Measurements from ENCODE around the gene SLC22A13. TPM values are rescaled to one million over a fixed set of nuclear protein-coding genes. Genes with fewer than 3 reads are reported as not detected.
"Not testable (repeated sequence)": the region's sequence is repeated elsewhere in the genome, so short reads cannot be mapped to it uniquely, and the experiment has no call there.

The SLC22A13 gene, protein sequence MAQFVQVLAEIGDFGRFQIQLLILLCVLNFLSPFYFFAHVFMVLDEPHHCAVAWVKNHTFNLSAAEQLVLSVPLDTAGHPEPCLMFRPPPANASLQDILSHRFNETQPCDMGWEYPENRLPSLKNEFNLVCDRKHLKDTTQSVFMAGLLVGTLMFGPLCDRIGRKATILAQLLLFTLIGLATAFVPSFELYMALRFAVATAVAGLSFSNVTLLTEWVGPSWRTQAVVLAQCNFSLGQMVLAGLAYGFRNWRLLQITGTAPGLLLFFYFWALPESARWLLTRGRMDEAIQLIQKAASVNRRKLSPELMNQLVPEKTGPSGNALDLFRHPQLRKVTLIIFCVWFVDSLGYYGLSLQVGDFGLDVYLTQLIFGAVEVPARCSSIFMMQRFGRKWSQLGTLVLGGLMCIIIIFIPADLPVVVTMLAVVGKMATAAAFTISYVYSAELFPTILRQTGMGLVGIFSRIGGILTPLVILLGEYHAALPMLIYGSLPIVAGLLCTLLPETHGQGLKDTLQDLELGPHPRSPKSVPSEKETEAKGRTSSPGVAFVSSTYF
- 0.94 TPM for total RNA-seq

DNA sequence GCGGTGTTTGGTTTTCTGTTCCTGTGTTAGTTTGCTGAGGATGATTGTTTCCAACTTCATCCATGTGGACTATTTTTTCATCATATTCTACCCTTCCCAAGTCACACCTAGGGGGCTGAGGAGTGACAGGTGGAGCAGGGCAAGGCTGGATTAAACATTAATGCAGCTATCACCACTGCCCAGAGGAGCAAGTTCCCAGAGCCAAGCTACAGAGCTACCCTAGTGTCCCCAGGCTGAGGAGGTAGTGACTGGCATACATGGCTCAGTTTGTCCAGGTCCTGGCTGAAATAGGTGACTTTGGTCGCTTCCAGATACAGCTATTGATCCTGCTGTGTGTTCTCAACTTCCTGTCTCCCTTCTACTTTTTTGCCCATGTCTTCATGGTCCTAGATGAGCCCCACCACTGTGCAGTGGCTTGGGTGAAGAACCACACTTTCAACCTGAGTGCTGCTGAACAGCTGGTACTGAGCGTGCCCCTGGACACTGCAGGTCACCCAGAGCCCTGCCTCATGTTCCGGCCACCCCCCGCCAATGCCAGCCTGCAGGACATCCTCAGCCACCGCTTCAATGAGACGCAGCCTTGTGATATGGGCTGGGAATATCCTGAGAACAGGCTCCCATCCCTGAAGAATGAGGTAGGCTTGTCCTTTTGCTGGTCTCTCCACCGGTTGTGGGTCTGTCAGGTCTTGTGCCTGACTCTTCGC, at the start of gene SLC22A13:
SLC22A13 (plus strand) TSS at position 209 of the 704 bp plus-strand sequence; CDS start at position 258, 49 bp downstream.
- DNase-seq = no peak

DNA sequence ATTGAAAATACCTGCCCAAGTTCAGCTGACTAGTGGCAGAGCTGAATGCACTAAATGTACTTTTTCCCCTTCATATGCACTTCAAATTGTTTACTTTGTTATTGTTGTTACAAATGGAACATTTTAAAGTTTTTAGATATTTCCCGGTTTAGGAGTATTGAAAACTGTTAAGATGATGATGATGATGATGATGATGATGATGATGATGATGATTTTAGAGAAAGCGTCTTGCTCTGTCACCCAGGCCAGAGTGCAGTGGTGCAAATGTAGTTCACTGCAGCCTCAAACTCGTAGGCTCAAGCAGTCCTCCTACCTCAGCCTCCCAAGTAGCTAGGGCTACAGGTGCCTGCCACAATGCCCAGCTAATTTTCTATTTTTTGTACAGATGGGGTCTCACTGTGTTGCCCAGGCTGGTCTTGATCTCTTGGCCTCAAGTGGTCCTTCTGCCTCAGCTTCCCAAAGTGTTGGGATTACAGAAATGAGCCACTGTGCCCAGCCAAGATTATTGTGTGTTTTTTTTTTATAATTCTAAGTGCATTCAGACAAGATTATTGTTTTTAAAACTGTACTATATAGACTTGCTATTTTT, 45.9 kb upstream of the SLC22A13 start:
- DNase-seq = no peak

DNA sequence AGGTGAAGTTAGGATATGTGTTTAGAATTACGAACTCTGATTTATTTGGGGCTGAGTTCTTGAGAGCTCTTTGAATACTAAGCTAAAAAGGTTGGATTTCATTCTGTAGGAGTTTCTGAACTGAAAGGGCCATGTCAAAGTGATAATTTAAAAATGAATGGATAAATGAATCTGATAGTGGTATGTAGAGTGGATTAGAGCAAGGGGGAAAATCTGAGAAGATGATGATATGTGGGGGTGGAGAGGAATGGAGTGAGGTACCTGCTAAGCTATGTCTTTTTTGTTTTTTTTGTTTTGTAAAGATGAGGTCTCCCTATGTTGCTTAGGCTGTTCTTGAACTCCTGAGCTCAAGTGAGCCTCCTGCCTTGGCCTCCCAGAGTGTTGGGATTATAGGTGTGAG, 44.6 kb upstream of the SLC22A13 start:
- no peak for DNase-seq

DNA sequence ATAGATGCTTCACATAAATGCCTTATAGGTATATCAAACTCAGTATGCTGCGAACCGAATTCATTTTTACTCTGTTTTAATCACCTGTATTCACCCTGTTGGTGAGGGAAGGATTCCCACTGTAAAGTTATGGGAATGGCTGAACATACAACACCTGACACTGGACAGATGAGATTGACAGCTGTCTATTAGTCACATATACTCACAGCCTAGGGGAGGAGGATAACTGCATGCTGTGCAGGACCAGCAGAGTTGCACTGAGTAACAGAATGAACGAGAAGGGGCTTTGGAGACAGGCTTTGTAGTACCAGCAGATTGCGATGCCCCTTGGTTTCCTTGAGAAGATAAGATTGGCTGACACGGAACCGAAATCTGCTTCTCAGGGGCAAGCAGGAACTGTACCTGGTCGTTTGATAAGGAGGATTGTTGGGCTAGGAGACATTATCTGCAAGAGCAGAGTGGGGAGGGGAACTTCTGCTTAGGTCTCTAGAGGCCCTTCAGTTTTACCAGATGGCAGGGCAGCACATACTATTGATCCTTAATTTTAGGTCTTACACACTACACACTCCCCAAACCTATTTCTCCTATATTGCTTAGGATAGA, 43.5 kb upstream of the SLC22A13 start:
- no peak for DNase-seq

DNA sequence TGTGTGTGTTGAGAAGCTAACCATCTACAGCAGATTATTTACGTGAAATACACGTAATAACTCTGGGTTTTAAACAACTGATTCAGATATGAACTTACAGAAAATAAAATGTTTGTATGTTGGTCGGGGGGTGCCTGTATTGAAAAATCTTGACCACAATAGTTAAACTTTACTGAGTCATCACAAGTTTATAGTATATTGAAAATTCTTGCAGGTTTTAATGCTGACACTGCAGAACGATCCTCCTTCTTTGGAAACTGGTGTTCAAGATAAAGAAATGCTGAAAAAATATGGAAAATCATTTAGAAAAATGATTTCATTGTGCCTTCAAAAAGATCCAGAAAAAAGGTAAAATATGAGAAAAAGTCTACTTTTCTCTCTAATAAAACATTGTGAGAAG, 41.3 kb upstream of the SLC22A13 start:
- DNase-seq = no peak

DNA sequence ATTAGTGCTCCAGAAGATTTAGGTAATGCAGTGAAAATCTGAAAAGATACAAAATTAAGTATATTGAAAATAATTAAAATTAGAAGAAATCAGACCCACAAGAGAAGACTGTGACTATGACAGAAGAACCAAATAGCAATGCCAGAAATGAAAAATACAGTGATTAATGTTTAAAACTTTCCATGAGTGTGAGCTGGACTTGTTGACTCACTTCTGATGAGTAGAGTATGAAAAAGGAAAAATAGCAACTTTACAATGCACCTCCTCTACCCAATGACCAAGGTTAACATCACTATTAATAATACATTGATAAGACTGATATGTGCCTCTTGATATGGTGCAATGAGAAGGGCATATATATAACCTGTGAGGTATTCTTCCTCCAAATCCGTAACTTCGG, 39.3 kb upstream of the SLC22A13 start:
- DNase-seq = no peak

DNA sequence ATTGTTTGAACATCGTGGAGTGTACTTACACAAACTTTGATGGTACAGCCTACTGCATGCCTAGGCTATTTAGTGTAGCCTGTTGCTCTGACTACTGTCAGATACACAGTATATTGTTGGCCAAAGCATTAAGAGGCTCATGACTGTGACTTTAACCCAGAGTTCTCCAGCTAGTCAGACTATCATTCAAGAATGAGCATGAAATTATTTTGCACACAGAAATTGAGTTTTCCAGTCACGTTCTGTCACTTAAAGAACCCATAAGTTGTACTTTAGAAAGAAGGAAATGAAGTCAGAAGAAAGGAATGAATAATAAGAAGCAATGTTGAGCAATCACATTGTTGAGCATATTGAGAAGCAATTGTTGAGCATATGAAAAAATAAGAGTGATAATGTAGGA, 37.6 kb upstream of the SLC22A13 start:
- no peak for DNase-seq

DNA sequence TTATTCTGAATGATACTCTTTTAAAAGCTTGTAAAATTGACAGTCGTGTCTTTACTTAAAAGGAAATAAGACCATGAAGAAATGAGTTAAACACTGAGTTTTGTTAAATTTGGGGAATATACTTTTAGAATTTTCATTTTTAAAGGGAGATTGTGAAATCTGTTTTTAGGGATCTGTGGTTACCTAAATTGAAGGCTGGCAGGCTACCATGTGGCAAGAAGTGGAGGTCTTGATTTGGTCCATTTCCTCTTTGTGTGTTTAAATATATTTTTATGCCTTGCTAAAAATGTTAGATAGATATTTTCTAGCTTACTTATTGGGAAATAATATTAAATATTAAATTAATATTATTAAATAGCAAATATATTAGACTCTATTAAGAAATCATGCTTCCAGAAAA, 36.6 kb upstream of the SLC22A13 start:
- DNase-seq = no peak

DNA sequence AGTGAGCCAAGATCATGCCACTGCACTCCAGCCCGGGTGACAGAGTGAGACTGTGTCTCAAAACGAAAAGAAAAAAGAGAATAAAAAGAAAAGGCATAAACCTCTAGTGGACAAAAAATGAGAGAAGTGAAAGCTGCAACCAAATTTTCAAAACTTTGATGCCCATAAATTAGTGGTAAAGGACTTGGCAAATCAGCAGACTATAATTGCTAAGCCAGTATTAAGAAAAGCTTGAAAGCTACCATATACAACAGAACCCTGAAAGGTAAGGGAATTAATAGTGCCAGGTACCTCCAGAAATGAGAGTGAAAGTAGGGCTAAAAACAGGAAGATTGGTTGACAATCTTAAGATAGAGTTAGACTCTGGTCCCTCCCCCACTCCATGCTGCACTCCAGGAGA, 32.9 kb upstream of the SLC22A13 start:
- no peak for DNase-seq

DNA sequence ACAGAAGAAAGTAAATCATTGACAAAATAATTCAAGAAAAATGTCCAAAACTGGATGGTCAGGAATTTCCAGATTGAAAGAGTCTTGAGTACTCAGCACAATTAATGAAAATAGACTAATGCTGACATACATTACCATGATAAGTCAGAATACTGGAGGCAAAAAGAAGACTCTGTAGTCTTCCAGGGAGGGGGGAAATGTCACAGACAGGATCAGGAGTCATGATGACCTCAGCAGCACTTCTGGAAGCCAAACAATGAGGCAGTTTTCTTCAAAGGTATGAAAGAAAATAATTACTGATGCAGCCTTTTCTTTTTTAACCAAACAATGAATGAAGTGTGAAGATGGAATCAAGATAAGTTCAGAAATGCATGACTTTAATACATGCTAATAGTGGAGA, 30.1 kb upstream of the SLC22A13 start:
- no peak for DNase-seq

DNA sequence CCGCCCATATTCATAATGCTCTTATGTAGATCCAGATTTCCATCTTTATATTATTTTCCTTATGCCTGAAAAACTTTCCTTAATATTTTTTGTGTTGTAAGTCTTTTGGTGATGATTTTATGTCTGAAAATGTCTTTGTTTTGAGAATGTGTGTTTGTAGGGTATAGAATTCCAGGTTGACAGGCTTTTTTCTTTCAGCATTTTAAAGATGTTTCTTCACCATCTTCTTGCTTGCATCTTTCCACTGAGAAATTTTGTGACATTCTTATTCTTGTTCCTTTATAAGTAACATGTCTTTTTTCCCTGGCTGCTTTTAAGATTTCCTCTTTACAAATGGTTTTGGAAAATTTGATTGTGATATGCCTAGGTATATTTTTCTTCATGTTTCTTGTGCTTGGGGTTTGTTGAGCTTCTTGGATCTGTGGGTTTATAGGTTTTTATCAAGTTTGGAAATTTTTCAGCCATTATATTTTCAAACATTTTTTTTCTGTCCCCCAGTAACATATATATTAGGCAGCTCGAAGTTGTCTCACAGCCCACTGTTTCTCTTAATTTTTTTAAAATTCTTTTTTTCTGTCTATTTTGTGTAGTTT, 27.1 kb upstream of the SLC22A13 start:
- DNase-seq = no peak

DNA sequence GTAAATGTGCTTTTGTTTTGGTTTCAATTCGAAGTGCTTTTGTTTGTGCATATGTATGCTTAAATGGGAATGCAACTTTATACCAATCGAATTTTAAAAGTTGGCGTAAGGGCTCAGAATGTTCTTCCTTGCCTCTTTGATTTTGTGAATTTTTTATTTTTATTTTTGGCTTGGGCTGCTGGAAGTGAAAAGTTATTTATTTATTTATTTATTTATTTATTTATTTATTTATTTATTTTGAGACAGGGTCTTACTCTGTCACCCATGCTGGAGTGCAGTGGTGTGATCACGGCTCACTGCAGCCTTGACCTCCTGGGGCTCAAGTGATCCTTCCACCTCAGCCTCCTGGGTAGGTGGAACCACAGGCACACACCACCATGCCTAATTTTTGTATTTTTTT, 22.8 kb upstream of the SLC22A13 start:
- DNase-seq = not testable (repeated sequence)

DNA sequence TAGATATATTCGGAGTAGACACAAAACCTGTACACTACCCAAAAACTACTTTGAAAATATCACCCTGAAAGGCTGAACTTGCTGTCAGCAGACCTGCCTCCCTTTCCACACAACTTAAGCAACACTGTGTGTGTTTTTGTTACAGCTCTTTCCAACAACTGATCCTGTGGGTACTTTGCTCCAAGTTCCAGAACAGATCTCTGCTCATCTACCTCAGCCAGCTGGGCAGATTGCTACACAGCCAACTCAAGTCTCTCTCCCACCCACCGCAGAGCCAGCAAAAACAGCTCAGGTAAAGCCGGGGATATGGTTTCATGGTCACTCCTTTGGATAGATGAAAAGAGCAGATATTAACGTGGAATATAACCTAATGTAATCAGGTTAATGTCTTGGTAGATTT, 19.7 kb upstream of the SLC22A13 start:
- DNase-seq = no peak

DNA sequence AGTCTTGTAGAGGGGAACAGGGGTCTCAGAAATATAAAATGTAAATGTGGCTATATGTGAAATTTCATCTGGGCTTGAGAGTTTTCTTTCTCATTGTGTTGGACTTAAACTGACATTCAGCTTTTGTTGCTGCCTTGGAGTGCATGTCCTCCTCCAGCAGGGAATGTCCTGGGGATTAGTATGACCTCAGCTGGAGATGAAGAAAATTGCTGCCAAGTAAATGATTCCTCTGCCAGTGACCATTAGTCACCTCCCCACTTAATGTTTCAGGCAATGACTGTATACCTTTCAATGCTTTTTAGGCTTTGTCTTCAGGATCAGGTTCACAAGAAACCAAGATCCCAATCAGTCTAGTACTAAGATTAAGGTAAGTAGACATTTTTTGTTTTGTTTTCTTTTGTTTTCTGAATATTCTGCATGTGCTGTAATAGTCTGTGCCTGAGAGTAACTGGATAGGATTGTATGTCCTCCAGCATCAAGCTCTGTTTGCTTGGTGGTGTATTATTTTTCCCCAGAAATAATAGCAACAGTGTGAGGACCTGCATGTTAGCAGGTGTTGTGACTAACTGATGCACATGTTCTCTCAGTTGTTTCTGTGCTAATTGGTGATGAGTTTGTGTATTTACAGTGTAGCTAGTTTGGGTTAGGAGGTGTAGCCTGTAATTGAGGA, 18.1 kb upstream of the SLC22A13 start:
- no peak for DNase-seq

DNA sequence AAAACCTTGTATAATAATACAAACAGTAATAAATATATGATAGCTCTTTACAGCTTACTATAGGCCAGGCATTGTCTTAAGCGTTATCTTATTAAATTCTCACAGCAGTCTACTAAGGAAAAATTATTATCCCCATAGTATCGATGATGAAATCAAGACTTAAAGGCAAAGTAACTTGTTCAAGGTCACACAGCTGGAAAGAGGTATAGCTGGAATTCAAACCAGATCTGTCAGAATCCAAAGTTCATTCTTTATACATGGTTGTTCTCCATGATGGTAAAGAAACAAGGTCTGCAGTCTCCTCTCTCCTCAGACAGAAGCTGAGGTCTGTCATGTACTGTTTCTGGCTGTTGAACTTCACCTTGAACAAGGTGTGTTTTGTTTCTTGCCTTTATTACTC, 15.4 kb upstream of the SLC22A13 start:
- DNase-seq = no peak

DNA sequence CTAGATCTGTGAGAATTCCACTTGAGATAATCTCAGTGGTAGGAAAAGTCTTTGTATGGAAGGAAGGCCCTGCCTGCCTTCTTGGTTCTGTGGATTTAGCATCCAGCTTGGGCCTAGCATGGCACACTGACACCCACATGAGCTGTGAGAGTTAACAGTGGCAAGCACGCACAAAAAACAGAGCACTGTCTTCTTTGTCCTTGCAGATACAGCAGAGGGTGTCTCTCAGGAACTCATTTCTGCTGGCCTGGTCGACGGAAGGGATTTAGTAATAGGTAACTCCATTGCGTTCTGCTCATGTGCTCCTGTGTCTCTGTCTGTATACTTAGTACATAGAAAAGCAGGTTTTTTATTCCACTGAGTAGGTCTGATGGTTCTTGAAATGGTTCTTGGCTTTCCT, 14.4 kb upstream of the SLC22A13 start:
- no peak for DNase-seq

DNA sequence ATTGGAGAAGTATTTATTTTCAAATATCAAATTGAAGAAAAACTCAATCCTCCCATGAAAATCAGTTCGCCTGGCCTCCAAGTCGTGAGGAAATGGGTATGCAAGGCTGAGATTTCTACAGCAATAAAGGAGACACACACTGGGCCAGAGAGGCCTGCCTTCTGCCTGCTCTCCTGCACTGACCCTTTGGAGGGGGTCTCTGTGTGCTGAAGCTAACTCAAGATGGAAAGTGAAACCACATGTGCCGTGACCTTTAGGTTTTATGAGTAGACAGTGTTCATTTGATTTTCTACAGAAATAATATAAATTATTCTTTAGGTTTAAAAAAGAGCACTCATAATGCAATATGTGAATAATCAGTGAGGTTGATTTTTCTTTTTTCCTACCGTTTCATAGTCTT, 11.9 kb upstream of the SLC22A13 start:
- no peak for DNase-seq

DNA sequence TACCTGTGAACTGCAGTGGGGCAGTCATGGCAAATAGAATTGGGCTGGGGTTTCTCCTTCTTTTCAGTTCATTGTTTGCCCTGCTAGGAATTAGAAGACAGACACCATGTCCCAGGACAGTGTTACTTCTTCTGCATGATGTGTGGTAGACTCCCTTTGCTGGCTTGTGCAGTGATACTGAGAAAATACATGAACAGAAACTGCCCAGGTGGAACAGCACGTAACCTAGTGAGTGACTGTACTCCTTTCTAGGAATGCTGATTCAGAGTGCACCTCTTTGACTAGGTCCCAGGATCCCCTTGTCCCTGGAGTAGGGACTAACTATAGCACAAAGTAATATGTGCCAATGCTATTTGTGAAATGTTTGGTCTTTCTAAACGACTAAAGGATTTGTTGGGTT, 10.7 kb upstream of the SLC22A13 start:
- no peak for DNase-seq

DNA sequence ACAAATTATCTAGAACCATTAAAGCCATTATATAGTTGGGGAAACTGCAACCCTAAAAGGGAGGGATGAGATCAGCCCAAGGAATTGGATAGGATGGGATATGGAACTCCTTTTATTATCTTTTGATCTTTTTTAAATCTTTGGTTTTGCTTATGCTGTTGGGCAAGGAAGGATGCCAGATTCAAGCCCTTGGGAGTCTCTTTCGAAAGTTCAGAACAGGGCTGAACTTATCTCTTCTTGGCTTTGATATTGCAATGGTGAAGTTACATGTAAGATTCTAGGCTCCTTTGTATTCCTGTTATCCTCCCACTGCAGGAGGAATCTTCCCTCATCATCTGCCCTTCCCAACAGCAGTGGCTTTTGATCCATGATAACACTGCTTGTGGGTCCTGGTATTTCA, 10.0 kb upstream of the SLC22A13 start:
- no peak for DNase-seq

DNA sequence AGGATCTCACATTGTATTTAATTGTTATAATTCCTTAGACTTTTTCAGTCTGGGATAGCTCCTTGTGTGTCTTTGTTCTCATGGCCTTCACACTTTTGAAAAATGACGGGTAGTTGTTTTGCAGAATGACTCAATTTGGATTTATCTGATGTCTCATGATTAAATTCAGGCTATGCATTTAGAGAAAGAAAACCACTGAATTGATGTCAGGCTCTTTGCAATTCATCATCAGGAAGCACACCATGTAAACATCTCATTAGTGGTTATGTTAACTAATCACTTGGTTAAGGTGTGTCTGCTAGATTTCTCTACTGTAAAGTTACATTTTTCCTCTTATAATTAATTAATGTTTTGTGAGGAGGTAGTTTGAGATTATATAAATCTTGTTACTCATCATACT, 8.0 kb upstream of the SLC22A13 start:
- no peak for DNase-seq

DNA sequence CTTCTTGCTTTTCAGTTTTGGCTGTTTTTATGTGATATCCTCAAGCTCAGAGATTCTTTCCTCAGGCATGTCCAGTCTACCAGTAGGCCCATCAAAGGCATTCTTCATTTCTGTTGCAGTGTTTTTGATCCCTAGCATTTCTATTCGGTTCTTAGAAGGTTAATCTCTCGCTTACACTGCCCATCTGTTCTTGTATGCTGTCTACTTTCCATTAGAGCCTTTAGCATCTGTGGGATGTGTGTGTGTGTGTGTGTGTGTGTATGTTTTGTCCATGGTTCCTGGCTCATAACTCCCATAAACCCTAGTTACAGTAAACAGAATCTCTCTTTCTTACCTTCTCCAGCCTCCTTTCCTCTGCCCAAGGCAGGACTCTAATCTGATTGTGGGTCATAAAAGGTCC, 5.1 kb upstream of the SLC22A13 start:
- no peak for DNase-seq

DNA sequence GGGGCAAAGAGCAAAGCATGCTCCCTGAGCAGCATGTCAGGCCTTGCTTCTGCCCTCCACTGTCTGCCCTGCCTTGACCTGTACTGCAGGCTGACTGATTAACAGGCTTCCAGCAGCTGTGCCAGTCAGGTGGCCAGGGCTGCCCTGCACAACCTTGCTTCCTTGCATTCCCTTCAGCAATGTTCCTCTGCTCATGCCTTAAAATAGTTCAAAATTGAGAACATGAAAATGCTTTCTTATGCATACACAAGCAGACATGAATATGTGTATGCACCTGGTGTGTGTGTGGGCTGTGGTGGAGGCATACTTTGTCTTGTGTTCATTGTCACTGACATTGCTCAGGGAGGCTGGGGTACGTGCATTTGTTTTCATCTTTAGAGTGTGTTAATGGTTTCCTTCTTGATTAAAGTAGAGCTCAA, 1.2 kb upstream of the SLC22A13 start:
- no peak for DNase-seq
